Astrocyte (in vitro differentiated cells and primary cell): ENCODE measurements around the gene TRAF1. TPM values are rescaled to one million over a fixed set of nuclear protein-coding genes. Genes with fewer than 3 reads are reported as not detected.

Experiments
- DNase-seq: peaks from one replicate; pipeline ENCODE4 v3.0.0-alpha.2; 2010; ENCODE audit warnings: low read depth
- FAIRE-seq: peaks from 2 replicates; lab custom pipeline; 2011; peaks lifted over from hg19 to GRCh38; lab: Jason Lieb, UNC
- H2AFZ ChIP-seq: 2 replicates; pipeline ENCODE4 v1.6.0; 2012; ENCODE audit warnings: low read depth, low read length, inconsistent platforms
- H3K27ac ChIP-seq: 2 replicates; pipeline ENCODE4 v1.5.1; 2011; ENCODE audit warnings: low read depth, low read length, inconsistent platforms
- H3K27me3 ChIP-seq: 2 replicates; pipeline ENCODE4 v1.6.0; 2011; ENCODE audit warnings: low read length, inconsistent platforms; ENCODE audit not compliant: insufficient read depth
- H3K36me3 ChIP-seq: 2 replicates; pipeline ENCODE4 v1.5.1; 2011; ENCODE audit warnings: low read length, inconsistent platforms; ENCODE audit not compliant: insufficient read depth
- H3K4me1 ChIP-seq: 2 replicates; pipeline ENCODE4 v1.5.1; 2011; ENCODE audit warnings: low read length, inconsistent platforms; ENCODE audit not compliant: insufficient read depth
- H3K4me2 ChIP-seq: 2 replicates; pipeline ENCODE4 v1.6.0; 2012; ENCODE audit warnings: low read length, inconsistent platforms
- H3K4me3 ChIP-seq: 2 replicates; pipeline ENCODE4 v1.5.1; 2011; ENCODE audit warnings: low read depth, mild to moderate bottlenecking, low read length, inconsistent platforms; ENCODE audit not compliant: insufficient read depth
- H3K79me2 ChIP-seq: 2 replicates; pipeline ENCODE4 v1.6.0; 2012; ENCODE audit warnings: mild to moderate bottlenecking, low read length, inconsistent platforms; ENCODE audit not compliant: insufficient read depth
- H3K9ac ChIP-seq: 2 replicates; pipeline ENCODE4 v1.6.0; 2012; ENCODE audit warnings: mild to moderate bottlenecking, low read length, inconsistent platforms
- H3K9me3 ChIP-seq: 2 replicates; pipeline ENCODE4 v1.5.1; 2012; ENCODE audit warnings: low read depth, mild to moderate bottlenecking, low read length, inconsistent platforms; ENCODE audit not compliant: insufficient read depth
- H4K20me1 ChIP-seq: 2 replicates; pipeline ENCODE4 v1.6.0; 2012; ENCODE audit warnings: low read length, inconsistent platforms; ENCODE audit not compliant: insufficient read depth
- H3K27ac Mint-ChIP-seq: one replicate; pipeline ENCODE4 v1.8.0; 2021; ENCODE audit warnings: mild to moderate bottlenecking, mixed read lengths; ENCODE audit not compliant: unreplicated experiment
- H3K27me3 Mint-ChIP-seq: one replicate; pipeline ENCODE4 v1.8.0; 2021; ENCODE audit warnings: low read depth, mixed read lengths; ENCODE audit not compliant: unreplicated experiment
- H3K36me3 Mint-ChIP-seq: one replicate; pipeline ENCODE4 v1.8.0; 2021; ENCODE audit warnings: low read depth, mixed read lengths; ENCODE audit not compliant: unreplicated experiment
- H3K4me1 Mint-ChIP-seq: one replicate; pipeline ENCODE4 v1.8.0; 2021; ENCODE audit warnings: low read depth, mixed read lengths; ENCODE audit not compliant: unreplicated experiment
- H3K4me3 Mint-ChIP-seq: one replicate; pipeline ENCODE4 v1.8.0; 2021; ENCODE audit warnings: mild to moderate bottlenecking, moderate library complexity, mixed read lengths; ENCODE audit not compliant: unreplicated experiment
- H3K9me3 Mint-ChIP-seq: one replicate; pipeline ENCODE4 v1.8.0; 2021; ENCODE audit warnings: mild to moderate bottlenecking, mixed read lengths; ENCODE audit not compliant: unreplicated experiment
- CTCF ChIP-seq: IDR thresholded peaks from 2 replicates; pipeline ENCODE4 v1.5.1; 2011; ENCODE audit warnings: low read depth, mild to moderate bottlenecking, inconsistent platforms, low read length, moderate library complexity; ENCODE audit not compliant: insufficient read depth
- EZH2 ChIP-seq: IDR thresholded peaks from 2 replicates; pipeline ENCODE4 v1.6.1; 2012; ENCODE audit warnings: mild to moderate bottlenecking, low read length, inconsistent platforms; ENCODE audit not compliant: insufficient read depth
- total RNA-seq: library from RNA; stranded (reverse); gene quantifications from 2 replicates; pipeline ENCODE4 v1.2.1, GENCODE V29; 2021

The TRAF1 gene
- total RNA-seq, 1 donor from 2014 or later = 4.2 TPM

- Histone ChIP-seq H3K4me2 (peak overlapping the region; percentile 84), H3K27me3 (peaks cover 6% of the 10 kb centered on the region), H3K36me3 (no peaks in the 10 kb centered on the region), H4K20me1 (no peaks in the 10 kb centered on the region), H2AFZ (no peak overlapping the region), H3K4me1 (peaks cover 26% of the 10 kb centered on the region), H3K79me2 (peaks cover 21% of the 10 kb centered on the region), H3K4me3 (no peak overlapping the region), H3K9ac (no peak overlapping the region), H3K9me3 (no peaks in the 10 kb centered on the region), H3K27ac (no peak overlapping the region)
- Mint-ChIP-seq H3K27ac (no peak overlapping the region), H3K27me3 (peaks cover 4% of the 10 kb centered on the region), H3K4me3 (peak overlapping the region; percentile 88), H3K36me3 (peaks cover 4% of the 10 kb centered on the region), H3K9me3 (peaks cover 1% of the 10 kb centered on the region), H3K4me1 (peaks cover 7% of the 10 kb centered on the region)
- FAIRE-seq = no peak
- DNase-seq = no peak
- no peak for TF ChIP-seq CTCF
- TF ChIP-seq EZH2 = no peak
Measured at GRCh38 chr9:120878188-120879130, 48.1 kb downstream of the TRAF1 start.

- Histone ChIP-seq H3K27ac (peak overlapping the region; percentile 20), H3K4me3 (peak overlapping the region; percentile 64), H2AFZ (peak overlapping the region; percentile 79), H3K4me1 (peaks cover 27% of the 10 kb centered on the region), H3K79me2 (peaks cover 21% of the 10 kb centered on the region), H3K9me3 (no peaks in the 10 kb centered on the region), H3K9ac (peak overlapping the region; percentile 70), H3K4me2 (peak overlapping the region; percentile 84), H3K27me3 (no peaks in the 10 kb centered on the region), H4K20me1 (no peaks in the 10 kb centered on the region), H3K36me3 (peaks cover 6% of the 10 kb centered on the region)
- FAIRE-seq (no peak), DNase-seq (peak; percentile 33)
- peaks cover 1% of the 10 kb centered on the region for H3K9me3 Mint-ChIP-seq
- TF ChIP-seq CTCF (no peak), EZH2 (no peak)
- peaks cover 11% of the 10 kb centered on the region for H3K4me1 Mint-ChIP-seq
- peaks cover 4% of the 10 kb centered on the region for H3K36me3 Mint-ChIP-seq
- no peak overlapping the region for H3K27ac Mint-ChIP-seq
- H3K27me3 Mint-ChIP-seq = peaks cover 4% of the 10 kb centered on the region
- peak overlapping the region; percentile 88 for H3K4me3 Mint-ChIP-seq
Measured at GRCh38 chr9:120877276-120878034, 49.1 kb downstream of the TRAF1 start.
